DMS79 treated with DMSO at 0.1 percent for 48 hours (cell line): ENCODE results near the gene TBC1D22A.

Source experiments
- DNase-seq: peaks from one replicate; lab custom pipeline; 2025; lab: John Stamatoyannopoulos, UW

Gene TBC1D22A

DNA sequence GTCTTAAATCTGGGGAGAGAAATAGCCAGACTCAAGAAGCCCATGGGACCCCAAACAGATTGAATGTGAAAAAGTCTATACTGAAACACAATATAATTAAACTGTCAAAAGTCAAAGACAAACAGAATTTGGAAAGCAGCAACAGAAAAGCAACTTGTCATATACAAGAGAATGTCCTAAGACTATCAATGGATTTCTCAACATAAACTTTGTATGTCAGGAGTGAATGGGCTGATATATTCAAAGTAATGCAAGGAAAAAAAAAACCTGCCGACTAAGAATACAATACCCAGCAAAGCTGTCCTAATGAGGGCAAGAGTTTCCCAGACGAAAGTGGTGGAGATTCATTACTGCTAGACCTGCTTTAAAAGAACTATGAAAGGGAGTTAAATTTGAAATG lies 73.2 kb downstream of the TBC1D22A start:
- DNase-seq = no peak

DNA sequence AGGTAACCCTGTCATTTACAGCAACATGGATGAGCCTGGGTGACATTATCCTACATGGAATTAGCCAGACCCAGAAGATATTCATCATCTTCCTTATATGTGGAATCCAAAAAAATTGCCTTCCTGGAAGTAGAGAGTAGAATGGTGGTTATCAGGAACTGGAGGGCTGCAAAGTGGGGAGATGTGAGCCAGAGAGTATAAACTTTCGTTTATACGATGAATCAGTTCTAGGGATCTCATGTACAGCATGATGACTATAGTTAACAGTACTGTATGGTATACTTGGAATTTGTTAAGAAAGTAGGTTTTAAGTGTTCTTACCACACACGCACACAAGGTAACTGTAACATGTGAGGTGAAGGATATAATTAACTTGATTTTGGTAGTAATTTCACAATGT lies 79.1 kb downstream of the TBC1D22A start:
- DNase-seq = no peak

DNA sequence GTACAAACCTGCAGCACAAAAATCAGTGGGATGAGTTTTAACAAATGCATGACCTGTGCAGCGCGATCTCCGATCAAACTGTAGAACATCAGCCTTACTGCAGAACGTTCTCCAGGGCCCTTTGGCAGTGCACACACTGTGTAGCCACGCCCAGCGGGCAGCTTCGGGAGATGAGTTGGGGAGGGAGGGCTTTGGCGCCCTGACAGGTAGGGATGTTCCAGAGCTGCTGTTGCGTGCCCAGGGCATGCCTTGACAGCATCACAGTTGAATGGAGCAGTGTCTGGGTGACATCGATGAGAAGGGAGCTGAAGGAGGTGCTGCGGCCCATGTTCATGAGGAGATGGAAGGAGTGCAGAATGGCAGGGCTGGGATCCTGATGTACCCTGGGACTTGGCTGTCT lies 80.2 kb downstream of the TBC1D22A start:
- DNase-seq = no peak

DNA sequence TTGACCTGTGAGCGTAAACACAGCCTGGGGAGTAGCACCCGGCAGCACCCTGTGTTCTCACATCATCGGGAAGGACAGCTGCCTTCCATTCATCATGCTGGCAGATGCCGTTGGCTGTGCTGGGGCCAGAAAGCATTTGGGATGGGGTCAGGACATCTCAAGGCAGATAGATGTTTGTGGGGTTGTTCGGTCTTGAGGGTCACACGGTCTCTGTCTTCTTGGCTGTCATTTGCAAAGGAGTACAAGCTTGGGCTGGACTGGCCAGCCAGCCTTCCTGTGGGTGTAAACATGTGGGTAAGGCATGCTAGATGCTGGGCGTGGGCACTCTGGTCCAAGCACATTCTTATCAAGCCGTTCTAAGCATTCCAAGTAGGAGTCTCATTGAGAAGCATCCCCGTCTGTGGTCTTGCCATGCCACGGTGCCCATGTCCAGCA lies 81.4 kb downstream of the TBC1D22A start:
- no peak for DNase-seq

DNA sequence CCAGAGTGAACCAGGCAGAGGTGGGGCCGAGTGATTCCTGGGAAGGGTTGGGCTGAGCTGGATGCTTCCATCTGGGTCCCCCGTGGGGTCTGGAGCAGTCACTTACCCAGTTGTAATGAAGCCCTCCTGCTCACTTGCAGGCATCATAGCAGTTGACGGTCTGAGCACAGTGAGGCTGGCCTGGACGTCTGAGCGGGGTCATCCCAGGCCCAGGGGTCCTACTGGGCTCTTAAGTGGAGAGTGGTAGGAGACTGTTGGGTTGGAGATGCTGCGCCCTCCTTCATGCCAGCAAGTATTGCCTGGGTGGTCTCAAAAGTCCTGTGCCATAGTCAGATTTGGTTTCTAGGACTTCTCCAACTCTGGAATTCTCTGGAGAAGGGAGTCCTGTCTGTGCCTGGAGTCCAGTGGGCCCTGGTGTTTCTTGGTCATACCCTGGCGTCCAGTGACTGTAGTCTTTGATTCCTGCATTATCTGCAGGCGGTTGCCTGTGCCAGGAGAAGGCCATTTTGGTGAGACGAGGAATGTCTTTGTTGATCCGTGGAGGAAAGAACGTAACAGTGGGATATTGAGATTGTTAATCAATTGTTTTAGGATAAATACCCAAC lies 82.3 kb downstream of the TBC1D22A start:
- DNase-seq = no peak

DNA sequence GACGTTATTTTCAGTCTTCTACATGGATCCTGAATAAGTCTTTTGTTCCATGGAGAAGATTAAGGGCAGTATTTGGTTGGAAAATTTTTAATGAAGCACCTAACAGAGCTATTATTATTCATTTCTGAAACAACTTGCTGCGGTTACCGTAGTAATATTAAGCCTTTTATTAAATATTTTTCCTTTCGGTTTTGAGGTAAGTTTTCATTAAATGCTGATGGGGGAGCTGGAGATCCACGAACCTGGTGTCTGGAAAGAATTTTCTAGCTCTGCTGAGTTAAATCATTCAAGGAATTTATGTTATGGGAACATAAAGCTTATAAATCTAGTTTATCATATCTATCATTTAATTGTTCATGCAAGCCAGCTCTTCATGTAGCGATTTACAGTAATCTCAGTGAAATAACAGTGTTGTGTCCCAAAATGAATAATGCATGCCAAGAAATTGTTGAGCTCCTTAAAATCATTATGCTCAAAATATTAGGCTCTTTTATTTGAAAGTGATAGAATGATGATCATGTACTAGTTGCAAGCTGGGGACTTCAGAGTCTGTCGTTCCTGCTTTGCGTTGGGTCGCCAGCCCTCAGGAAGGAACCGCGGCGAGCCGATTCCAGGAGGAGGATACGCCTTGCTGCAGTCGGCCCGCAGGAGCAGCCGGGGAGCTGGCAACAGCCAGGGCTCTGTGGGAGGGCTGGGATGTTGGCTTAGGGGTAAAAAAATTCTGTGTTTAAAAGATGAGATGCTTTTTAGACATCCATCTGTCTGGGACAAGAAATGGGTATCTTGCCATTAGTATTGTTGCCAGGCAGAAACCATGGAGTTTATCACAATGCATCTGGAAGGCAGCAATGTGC lies 83.1 kb downstream of the TBC1D22A start:
- no peak for DNase-seq

DNA sequence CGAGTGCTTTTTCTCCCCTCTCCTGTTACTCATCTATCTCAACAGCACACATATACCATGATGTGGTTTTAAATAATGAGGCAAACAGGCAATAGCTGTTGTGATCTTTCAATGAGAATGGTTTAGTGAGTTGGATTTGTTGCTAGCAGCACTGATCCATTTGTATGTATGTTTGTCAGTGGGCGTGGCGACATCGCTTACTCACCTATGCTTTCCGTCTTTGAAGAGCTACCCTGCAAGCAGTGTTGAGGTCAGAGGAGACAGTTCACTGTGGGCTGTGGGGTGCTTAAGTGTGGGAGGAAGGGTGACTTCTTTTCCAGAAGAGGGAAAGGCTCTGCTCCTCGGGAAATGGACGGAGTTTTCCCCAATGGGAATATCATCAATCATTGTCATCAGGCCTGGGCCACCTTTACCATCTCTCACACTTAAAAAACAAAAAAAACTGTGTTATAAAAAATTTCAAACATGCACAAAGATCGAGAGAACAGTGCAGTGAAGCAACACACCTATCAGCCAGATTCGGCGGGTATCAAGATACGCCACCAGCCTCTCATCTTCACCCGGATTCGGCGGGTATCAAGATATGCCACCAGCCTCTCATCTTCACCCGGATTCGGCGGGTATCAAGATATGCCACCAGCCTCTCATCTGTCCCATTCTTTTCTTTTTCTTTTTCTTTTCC lies 83.8 kb downstream of the TBC1D22A start:
- no peak for DNase-seq

DNA sequence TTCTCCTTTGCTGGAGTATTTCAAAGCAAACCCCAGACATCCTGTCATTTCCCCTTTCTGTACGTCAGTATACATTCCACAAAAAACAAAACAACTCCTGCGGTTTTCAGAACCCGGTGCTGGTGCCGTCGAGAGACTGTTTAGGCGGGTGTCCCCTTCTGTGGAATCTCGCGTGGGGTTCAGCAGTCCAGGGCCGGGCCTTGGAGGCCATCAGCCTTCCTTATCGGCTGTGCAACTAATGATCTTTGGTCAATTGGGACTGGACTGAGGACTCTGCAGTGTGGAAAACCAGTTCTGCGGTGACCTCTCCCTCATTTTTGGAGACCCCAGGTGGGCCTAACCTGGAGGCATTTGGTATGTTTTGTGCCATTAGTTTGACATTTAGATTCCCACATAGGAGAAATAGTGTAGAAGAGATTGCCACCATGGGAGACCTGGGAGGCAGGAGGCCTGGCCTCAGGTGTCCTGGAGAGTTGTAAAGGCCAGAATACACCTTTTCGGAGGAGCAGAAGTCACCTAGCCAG lies 84.4 kb downstream of the TBC1D22A start:
- DNase-seq = no peak

DNA sequence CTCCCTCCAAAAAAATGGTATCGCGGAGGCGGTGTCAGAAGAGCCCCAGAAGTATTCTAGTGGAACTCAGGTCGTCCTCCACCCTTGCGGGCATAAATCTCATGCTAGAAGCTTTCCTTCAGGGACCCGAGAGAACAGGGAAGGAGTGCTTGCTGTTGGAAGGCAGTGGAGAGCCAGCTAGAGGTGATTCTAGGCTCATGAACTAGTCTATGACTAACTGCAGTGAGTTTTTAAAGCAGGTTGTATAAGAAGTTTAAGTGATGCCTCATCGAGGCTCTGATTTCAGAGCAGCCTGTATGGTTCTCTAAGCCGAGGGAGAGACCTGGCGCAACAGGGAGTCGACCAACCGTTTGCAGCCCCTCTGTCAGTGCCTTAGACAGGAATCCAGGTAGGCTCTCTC lies 85.7 kb downstream of the TBC1D22A start:
- DNase-seq = no peak

DNA sequence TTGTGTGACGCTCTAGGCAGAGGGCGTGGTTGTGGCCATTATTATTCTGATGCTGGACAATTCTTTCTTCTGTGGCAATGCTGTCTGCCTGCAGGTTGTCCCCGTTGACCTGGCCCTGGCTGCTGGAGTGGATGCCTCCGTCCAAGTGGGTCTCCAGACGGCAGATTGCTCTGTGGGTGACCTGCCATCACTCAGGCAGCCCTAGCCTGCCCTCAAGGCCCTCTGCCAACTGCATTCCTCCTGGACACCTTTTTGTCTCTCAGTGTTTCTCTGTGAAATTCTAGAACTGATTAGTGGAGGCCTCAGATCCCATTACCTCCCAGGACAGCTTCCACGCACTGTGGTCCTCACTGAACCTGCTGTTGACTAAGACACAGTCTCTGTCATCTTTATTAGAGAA lies 86.7 kb downstream of the TBC1D22A start:
- DNase-seq = no peak

DNA sequence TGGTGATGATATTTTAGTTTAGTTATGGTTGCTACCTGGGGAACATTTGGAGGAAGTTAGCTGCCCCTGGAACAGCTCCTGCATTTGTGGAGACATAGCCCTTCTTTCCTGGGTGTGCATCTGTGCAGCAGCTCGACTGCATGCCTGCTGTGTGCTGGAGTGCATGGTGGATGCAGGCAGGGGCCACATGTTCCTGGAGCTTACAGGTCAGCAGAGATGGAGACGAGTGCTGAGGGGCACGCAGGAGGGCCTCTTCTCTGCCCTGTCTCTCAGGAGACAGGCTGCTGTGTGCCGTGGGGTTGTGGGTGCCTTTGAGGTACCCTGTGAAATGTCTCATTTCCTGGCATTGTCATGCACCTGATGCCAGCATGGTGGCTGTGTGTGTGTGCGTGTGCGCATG lies 87.5 kb downstream of the TBC1D22A start:
- DNase-seq = no peak

DNA sequence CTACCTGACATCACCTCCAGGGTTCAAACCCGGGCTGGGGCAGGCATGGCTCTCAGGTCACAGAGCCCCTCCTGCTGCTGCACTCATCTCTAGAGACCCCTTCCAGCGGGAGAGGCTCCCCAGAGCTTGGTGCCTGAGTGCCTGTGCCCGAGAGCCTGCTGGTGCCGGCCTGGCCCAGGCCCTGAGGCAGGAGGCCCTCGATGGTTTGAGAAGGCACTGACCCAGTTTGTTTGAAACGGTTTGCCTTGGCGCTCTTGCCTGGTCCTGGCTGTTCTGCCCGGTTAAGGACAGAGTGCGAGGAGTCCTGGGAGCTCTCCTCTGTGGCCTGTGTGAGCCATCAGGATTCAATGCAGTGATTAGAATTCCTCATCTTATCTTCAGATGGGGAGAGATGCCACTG lies 88.9 kb downstream of the TBC1D22A start:
- DNase-seq = no peak

DNA sequence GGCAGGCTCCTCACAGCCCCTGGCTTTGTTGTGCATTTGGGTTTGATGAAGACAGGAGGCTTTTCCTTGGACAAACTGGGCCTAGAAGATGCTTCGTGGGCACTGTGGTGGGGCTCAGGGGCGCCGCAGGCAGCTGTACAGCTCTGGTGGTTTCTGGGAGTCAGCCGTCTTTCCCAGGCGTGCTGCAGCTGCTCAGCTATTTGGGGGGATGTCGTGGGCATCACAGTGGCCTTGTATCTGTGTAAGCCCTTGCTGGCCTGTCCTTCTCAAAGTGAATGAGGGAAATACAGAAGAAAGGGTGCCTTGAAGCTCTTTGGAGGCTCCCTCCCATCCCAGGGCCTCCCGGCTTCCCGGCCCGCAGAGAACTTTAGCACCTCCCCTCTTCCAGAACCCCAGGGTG lies 89.5 kb downstream of the TBC1D22A start:
- no peak for DNase-seq

DNA sequence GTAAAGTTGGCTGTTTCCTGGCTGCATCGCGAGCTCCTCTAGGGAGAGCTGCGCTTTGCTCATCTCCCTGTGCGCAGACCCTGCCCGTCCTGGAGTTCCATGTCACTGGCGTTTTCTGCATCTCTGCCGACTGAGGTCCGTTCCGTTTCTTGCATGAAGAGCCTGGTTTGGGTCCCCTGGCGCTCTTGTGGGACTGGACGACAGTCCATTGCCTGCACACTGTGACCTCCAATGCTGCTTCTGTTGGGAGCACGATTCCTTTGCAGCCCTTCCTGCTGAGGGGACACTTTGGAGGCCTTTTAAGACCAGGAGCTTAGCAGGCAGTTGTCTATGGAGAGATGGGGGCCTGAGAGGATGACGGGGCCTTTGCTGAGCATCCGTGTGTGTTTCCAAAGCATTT lies 90.3 kb downstream of the TBC1D22A start:
- DNase-seq = no peak

DNA sequence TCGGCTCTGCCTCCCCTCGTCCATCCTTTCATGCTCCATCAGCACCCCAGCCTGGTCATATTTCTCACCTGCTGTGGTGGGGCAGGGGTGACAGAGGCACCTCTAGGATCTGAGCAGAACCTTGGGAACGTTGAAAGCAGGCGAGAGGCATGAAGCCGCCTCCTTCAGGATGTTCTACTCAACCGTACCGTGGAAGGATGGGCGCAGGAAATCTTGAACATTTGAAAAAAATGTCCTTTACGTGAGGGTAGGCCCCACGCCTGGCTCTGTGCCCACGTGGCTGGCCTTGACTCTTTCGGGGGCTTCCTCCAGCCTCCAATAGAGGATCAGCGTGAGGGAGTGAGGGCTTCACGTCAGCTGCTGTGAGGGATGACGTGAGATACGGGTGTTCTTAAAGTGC lies 90.7 kb downstream of the TBC1D22A start:
- no peak for DNase-seq

DNA sequence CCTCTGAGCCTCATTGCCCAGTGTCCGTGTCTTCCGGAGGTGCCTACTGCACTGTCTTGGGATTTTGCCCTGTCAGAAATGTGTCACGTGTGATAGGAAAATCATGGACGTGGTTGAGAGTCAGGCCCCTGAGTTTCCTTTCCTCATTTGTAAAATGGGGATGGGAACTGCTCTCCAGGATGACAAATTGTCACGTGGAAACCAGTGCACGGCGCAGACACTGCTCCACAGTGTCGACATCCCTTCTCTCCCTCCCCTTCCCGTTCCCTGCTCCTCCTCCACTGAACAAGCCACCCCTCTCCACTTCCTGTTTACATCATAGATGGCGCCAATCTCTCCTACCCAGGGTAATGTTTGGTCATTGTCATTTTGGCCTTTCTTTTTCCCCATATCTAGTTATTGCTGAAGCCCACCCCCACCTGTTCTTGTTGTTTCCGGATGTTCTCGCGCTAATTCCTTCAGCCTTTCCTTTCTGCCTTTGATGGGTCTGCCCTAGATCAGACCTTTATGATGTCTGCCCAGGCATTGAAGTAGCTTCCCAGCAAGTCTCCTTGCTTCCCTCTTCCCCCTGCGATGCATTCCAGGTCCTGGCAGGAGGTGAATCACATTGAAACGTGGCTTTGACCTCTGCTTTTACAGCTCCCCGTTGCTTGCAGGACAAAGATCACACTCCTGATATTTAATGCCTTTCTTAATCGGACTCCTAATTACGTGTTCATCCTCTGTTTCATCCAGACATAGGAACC lies 91.8 kb downstream of the TBC1D22A start:
- DNase-seq = no peak

DNA sequence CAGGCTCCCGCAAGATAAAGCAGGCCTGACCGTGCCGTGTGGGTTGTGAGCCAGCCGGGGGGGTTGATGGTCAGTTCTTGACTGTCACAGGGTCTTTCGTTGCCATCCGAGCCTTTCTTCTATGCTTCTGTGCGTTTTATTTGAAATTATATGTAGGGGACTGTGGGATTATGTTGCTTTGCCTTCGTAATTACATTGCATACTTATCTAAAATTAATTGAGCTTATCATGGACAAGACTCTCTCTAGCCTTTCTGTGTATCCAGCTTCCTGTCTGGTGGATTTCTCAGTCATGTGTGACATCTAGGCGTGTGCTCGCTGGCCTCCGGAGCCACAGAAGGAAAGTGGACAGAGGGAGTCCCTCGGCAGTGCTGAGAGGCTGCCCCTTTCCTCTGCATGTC lies 93.2 kb downstream of the TBC1D22A start:
- peak; percentile 62 for DNase-seq

DNA sequence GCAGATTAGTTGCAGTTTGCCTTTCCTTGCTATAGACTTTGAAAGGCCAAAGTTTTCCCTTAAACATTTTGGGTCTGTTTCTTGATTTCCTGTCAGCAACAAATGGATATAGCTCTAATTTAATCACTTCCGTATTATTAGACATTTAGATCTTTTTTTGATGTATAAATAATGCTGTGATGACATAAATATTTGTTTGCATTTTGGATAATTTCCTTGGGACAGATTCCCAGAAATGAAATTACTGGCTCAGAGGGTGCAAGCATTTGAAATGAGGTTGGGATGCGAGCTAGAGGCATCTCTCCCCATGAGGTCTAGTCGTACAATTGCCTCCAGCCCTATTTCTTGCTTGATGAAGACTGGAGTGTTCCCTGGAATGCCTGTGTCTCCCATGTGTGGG lies 94.2 kb downstream of the TBC1D22A start:
- DNase-seq = no peak

DNA sequence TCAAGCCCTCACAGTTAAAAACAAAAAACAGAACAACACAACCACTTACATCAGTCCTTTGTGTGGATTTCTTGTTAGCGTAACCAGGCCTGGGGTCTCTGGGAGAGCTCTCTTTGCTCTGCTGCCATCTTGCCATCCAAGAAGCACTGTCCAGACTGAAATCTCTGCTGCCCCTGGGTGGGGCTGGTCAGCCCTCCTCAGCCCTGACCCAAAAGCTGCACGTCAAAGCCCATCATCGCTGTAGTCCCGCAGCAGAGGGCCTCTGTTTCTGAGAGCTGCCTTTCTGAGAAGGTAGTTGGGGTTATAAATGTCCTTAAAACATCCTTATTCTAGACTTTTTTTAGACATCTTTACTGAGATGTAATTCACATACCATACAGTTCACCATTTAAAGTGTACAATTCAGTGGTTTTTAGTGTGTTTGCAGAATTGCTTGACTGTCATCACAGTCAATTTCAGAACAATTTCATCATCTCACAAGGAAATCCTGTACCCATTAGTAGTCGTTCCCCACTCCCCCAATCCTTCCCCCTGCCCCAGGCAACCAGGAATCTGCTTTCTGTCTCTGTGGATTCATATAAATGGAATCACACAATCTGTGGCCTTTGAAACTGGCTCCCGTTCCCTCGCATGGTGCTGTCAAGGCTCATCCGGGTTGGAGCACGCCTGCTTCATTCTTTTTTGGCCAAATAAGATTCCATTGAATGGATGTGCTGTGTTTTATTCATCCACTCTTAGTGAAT lies 94.9 kb downstream of the TBC1D22A start:
- DNase-seq = no peak

DNA sequence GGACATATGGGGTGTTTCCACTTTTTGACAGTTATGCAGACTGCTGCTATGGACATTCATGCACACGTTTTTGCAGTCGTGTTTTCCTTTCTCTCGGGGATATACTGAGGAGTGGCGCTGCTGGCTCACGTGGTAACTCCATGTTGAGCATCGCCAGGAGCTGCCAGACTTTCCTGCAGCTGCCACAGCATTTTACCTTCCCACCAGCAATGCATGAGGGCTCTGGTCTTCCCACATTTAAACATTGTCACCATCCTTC lies 95.4 kb downstream of the TBC1D22A start:
- DNase-seq = no peak

DNA sequence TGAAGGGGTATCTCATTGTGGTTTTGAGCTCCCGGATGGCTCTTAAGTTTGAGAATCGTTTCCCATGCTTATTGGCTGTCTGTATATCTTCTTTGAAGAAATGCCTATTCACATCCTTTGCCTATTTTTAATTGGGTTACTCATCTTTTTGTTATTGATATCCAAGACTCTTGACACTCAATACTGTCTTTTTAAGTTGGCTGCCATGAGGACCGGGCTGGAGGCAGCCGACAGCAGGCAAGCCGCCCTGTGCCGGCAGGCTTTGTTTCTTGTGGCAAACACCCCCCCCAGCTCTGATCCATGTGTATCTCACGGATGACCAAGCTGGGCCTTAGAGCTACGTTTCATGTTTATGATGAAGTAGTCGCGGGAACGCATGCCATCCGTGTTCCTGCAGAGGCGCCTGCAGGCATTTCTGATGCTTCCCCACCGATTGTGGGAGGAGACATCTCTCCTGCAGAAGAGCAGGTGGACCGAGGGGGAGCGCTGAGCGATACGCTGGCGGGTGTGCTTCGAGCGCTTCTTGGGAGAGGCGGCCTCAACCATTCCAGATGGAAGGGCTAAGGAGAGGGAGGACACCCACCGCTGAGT lies 95.8 kb downstream of the TBC1D22A start:
- DNase-seq = no peak
